ENCODE results near the gene TMPRSS12.
"Not testable (repeated sequence)": the region's sequence is repeated elsewhere in the genome, so short reads cannot be mapped to it uniquely, and the experiment has no call there.

TMPRSS12 gene, protein sequence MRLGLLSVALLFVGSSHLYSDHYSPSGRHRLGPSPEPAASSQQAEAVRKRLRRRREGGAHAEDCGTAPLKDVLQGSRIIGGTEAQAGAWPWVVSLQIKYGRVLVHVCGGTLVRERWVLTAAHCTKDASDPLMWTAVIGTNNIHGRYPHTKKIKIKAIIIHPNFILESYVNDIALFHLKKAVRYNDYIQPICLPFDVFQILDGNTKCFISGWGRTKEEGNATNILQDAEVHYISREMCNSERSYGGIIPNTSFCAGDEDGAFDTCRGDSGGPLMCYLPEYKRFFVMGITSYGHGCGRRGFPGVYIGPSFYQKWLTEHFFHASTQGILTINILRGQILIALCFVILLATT

DNA sequence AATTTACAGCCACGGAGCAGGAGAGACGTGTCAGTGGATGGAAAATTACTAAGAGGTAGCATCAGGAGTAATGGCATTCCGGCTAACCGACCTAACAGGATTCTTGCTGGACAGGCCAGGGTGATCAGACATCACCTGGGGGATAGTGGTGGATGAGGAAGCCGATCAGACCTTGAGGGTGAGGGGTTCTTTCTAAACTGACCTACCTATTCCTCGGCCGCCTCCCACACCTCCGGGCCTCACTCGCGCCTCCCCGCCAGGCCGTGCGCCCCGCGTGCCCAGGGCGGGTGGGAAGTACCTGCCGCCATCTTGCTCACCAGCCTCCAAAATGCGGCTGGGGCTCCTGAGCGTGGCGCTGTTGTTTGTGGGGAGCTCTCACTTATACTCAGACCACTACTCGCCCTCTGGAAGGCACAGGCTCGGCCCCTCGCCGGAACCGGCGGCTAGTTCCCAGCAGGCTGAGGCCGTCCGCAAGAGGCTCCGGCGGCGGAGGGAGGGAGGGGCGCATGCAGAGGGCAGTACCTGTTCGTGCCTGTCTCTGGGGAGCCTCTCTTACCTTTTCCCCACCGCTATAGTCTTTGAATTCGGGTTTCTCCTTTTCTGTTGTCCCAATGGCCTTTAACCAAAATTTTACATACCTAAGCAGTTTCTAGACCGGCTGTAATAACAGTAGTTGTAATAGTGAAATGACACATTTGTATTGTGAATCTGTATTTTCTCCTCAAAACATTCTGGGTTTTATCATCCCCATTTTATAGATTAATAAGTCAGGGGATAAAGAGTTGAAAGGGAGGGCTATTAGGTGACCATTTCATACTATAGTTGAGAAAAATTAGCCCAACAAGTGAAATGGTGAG, at the start of gene TMPRSS12:
Gene TMPRSS12, plus strand, starts transcription at position 290 of the 857 bp plus-strand sequence. Its CDS starts 39 bp downstream, at position 329.
- intact Hi-C loops (cut with DNase I): no loop called here

DNA sequence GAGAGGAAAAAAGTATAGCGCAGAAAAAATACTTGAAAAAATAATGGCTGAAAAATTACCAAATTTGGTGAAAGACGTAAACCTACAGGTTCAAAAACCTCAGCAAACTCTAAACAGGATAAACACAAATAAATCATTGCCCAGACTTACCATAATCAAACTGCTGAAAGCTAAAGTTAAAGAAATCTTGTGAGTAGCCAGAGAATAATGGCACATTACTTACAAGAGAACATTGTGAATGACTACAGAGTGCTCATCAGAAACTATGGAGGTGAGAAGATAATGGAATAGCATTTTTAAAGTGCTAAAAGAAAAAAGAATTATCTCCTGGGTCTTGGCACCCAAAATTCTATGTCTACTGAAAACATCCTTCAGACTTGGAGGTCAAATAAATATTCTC, 42.8 kb upstream of the TMPRSS12 start:
- intact Hi-C loops (cut with DNase I): no loop called here
- no peak for DNase-seq

More for the DNA sequence above, at the start of gene TMPRSS12:
- peak in 11 of 42 donors; percentile 5 to 42 (median 7) for DNase-seq

DNA sequence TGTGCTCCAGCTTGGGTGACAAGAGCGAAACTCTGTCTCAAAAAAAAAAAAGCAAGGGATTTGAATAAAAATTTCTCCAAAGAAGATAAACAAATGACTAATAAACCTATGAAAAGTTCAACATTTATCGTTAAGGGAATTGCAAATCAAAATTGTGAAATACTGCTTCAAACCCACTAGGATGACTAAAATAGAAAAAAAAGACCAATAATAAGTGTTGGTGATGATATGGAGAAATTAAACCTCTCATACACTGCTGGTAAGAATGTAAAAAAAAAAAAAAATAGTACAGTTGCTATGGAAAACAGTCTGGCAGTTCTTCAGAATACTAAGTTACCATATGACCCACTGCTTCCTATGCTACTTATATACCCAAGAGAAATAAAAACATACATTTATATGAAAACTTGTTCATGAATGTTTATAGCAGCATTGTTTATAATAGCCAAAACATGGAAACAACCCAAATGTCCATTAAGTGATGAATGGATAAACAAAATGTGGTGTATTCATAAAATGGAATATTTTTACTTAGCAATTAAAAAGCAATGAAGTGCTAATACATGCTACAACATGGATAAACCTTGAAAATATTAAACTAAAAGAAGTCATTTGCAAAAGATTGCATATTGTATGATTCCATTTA, 39.4 kb upstream of the TMPRSS12 start:
- no peak for DNase-seq
- intact Hi-C loops (cut with DNase I): no loop called here

DNA sequence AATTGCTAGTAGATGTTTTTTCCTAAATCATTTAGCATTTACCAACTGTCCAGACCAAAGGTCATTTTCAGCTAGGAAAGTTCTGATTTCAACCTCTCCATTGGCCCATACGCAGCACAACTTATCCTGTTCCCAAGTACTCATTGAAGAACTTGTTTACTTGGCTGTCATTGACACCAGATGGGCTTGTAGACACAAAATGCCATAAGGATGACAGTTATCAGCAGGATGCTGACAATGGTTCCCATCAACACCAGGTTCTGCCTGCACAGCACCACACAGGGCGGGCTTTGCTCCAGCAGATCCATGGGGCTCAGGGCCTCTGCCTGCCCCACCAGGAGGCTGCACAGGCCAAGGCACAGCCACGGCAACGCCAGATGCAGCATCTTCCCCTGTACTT, 36.5 kb upstream of the TMPRSS12 start:
- no peak for DNase-seq
- intact Hi-C loops (cut with DNase I): no loop called here

DNA sequence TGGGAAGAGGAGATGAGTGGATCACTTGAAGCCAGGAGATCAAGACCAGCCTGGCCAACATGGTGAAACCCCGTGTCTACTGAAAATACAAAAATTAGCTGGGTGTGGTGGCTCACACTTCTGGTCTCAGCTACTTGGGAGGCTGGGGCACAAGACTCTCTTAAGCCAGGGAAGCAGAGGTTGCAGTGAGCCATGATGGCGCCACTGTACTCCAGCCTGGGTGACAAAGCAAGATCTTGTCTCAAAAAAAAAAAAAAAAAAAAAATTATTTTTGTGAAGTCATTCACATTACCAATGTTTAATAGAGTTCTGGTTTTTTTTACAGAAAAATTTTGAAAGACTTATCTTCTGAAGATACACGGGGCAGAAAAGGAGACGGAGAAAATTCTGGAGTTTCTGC, 33.6 kb upstream of the TMPRSS12 start:
- DNase-seq; intact Hi-C loops (cut with DNase I): not testable (repeated sequence)

DNA sequence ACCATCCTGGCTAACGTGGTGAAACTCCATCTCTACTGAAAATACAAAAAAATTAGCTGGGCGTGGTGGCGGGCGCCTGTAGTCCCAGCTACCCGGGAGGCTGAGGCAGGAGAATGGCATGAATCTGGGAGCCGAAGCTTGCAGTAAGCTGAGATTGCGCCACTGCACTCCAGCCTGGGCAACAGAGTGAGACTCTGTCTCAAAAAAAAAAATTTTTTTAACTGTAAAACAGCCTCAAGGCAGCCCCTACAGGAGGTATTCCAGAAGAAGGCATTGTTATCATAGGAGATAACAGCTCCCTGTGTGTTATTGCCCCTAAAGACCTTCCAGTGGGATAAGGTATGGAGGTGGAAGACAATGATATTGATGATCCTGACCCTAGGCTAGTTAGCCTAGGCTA, 27.8 kb upstream of the TMPRSS12 start:
- DNase-seq; intact Hi-C loops (cut with DNase I): not testable (repeated sequence)

DNA sequence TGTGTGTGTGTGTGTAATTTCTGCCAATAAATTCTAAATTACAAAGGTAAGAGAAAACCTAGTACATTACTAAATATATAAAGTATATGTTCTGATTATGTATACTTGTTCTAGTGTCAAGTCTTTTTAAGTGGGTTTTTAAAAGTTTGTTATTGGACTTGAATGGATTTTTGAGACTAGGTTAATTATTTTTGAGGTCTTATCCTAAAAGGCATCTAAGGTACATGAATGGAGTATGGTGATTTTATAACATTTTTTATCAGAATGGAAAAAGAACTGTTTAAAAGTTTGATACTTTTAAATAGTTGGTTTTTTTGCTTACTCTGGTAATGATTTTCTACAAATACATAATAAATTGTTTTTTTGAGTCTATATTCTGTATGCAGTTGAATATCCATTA, 22.5 kb upstream of the TMPRSS12 start:
- DNase-seq: no peak
- intact Hi-C loops (cut with DNase I): loop anchor here (10.0 kb wide), 1 partner anchor 525 kb away; the partner anchor contains the start of gene CELA1

DNA sequence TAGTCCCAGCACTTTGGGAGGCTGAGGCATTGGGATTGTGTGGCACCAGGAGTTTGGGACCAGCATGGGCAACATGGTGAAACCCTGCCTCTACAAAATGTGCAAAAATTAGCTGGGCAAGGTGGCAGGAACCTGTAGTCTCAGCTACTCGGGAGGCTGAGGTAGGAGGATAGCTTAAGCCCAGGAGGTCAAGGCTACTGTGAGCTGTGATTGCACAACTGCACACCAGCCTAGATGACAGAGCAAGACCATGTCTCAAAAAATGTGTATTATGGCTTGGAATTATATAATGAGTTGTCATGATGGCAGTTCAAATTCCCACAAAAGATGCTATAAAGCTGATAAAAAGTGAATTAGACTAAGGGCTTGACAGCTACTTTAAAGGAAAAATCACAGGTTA, 20.6 kb upstream of the TMPRSS12 start:
- DNase-seq: no peak
- intact Hi-C loops (cut with DNase I): loop anchor here (10.0 kb wide), 1 partner anchor 523 kb away; the partner anchor contains the start of gene CELA1

DNA sequence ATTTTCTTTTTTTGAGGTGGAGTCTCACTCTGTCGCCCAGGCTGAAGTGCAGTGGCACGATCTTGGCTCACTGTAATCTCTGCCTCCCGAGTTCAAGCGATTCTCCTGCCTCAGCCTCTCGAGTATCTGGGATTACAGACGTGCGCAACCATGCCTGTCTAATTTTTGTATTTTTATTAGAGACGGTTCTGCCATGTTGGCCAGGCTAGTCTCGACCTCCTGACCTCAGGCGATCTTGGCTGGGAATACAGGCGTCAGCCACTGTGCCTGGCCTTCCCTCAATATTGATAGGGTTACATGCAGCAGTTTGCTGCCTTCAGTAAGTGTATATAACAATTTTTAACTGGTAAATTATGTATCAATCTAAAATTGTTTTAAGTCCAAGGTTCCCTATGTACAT, 19.0 kb upstream of the TMPRSS12 start:
- intact Hi-C loops (cut with DNase I): loop anchor here (10.0 kb wide), 1 partner anchor 521 kb away; the partner anchor contains the start of gene CELA1
- DNase-seq: not testable (repeated sequence)

DNA sequence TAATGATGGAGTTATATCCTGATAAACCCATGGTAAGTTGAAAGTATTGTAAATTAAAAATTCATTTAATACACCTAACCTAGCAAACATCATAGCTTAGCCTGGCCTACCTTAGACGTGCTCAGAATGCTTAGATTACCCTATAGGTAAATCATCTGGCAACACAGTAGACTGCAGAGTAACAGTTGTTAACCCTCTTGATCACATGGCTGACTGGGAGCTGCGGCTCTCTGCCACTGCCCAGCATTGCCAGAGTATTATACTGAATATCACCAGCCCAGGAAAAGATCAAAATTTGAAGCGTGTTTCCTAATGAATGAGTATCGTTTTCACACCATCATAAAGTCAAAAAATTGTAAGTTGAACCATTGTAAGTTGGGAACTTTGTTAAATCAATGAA, 17.8 kb upstream of the TMPRSS12 start:
- intact Hi-C loops (cut with DNase I): loop anchor here (5.0 to 10.0 kb wide), 2 partner anchors 162 to 520 kb away; partner anchors contain the start of gene CELA1
- DNase-seq: no peak

DNA sequence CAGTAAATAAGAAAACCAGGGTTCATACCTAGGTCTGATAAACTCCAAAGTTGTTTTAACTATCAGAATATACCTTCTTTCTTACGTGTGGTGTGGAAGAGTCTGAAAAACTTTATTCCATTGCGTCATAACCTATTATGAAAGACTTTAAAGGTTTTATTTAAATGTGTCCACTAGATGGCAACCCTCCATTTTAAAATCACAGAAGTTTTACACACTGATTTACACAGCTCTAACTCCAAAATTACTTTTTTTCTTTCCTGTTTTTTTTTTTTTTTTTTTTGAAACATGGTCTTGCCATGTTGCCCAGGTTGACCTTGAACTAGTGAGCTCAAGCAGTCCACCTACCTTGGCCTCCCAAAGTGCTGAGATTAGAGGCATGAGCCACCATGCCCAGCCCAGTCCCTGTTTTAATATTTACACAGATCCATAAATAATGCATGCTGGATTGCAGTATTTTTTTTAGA, 17.3 kb upstream of the TMPRSS12 start:
- peak in 1 of 42 donors; percentile 7 for DNase-seq
- intact Hi-C loops (cut with DNase I): loop anchor here (5.0 to 10.0 kb wide), 2 partner anchors 162 to 519 kb away; partner anchors contain the start of gene CELA1

DNA sequence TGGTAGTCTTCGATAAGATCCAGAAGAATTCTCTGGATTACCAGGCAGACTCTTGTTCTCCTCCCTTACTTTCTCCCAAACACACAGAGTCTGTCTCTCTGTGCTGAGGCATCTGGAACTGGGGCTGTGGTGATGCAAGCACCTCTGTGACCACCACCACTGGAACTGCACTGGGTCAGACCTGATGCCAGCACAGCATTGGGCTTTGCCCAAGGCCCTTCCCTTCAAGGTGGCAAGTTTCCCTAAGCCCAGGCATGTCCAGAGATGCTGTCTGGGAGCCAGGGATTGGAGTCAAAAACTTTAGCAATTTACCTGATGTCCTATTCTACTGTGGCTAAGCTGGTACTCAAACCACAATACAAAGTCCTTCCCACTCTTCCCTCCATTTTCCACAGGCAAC, 14.6 kb upstream of the TMPRSS12 start:
- intact Hi-C loops (cut with DNase I): loop anchor here (5.0 to 10.0 kb wide), 2 partner anchors 159 to 517 kb away; partner anchors contain the start of gene CELA1
- DNase-seq: no peak

DNA sequence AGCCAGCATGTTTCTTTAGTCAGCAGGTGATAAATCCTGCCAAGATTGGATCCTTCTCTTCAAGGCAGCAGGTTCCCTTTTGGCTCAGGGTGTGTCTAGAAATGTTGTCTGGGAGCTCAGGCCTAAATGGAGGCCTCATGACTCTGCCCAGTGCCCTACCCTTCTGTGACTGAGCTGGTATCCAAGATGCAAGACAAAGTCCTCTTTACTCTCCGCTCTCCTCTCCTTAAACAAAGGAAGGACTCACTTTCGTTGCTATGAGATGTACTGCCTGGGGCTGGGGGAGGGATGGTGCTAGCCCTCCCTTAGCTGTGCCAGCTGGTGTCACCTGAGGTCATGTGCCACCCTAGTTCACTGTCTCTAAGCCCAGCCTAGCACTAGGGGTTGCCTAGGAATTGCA, 13.8 kb upstream of the TMPRSS12 start:
- DNase-seq: peak in 1 of 42 donors; percentile 5
- intact Hi-C loops (cut with DNase I): loop anchor here (5.0 to 10.0 kb wide), 2 partner anchors 158 to 516 kb away; partner anchors contain the start of gene CELA1

DNA sequence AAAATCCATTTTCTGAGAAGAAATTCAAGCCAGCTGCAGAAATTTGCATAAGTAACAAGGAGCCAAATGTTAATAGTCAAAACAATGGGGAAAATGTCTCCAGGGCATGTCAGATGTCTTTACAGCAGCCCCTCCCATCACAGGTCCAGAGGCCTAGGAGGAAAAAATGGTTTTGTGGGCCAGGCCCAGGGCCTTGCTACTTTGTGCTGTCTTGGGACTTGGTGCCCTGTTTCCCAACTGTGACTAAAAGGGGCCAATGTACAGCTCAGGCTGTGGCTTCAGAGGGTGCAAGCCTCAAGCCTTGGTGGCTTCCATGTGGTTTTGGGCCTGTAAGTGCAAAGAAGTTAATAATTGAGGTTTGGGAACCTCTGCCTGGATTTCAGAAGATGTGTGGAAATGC, 8.9 kb upstream of the TMPRSS12 start:
- DNase-seq; intact Hi-C loops (cut with DNase I): not testable (repeated sequence)

DNA sequence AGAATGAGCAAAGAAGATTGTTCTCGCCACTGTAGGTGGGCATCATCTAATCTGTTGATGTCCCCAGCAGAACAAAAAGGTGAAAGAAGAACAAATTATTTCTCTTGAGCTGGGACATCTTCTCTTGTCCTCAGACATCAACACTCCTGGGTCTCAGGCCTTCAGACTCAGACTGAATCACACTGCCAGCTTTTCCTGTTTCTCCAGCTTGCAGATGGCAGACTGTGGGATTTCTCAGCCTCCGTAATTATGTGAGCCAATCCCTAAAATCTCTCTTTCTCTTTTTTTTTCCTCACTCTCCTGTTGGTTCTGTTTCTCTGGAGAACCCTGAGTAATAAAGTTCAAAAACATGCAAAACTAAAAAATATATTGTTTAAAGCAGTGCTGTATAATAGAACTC, 3.7 kb upstream of the TMPRSS12 start:
- intact Hi-C loops (cut with DNase I): no loop called here
- no peak for DNase-seq

DNA sequence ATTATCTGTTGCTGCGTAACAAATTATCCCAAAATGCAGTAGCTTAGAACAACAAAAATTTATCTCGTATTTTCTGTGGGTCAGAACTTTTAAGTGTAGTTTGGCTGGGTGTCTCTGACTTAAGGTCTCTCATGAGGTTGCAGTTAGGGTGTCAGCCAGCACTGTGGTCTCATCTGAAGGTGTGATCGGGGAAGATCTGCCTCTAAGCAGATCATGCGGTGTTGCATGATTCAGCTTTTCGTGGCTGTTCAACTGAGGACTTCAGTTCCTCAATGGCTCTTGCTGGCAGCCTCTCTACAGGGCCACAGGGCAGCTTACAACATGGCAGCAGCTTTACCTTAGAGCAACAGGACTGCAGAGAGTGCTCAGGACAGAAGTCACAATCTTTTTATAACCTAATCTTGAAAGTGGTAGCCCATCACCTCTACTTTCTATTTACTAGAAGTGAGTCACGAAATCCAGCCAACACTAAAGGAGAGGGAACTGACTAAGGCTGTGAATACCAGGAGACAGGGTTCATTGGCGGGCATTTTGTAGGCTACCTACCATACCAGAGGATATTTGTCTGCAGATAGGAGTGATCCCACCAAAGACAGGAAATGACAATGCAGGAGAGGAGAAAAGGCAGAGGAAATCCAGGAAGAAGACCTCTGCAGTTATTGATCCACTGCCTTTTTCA, 1.8 kb upstream of the TMPRSS12 start:
- no peak for DNase-seq
- intact Hi-C loops (cut with DNase I): no loop called here

DNA sequence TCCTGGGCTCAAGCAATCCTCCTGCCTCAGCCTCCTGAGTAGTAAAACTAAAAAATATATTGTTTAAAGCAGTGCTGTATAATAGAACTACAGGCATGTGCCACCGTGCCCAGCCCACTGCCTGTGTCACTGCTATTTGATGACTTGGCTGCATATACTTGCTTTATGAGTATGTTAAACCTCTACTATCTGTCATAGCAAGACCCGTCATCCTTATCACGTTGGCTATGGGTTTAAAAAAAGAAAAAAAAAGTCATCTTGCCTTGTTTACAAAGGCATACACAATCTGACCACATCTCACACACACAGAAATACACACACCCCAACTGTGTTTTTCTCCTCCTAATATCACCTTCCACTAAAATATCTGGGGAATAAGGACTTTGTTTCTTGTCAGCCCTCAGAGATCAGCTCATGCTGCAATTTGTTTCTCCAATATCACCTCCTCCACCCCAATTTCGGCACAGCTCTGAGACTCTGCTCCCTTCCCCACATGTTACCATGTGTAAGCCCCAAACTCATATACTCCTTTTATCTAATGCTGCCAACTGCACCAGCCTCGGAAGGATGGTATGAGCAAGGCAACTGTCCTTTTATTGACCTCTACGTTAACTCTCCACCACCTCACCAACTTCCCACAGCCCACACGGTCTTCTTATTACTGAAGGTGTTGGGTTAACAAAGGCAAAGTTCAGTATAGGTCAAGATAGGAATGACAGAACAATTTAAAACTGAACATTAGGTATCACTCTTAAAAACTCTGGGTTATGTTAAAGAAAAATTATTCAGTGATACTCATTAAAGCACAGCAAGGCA, 802 bp upstream of the TMPRSS12 start:
- DNase-seq: no peak
- intact Hi-C loops (cut with DNase I): no loop called here
